HCT116 (cell line): Measurements from ENCODE around the gene MICAL1. TPM values are rescaled to one million over a fixed set of nuclear protein-coding genes. Genes with fewer than 3 reads are reported as not detected.

ENCODE experiments used
- ATAC-seq: fragments of 200-7000 bp; cut with Tn5 transposase; 2 replicates; pipeline ENCODE4 v1.9.1; 2020; ENCODE audit warnings: mild to moderate bottlenecking, moderate library complexity
- BruUV-seq: library from RNA; stranded (reverse); fragments of 400-500 nt; replicated peaks from 2 replicates; lab custom pipeline; 2021; lab: Mats Ljungman, UMichigan
- CTCF ChIA-PET: fragments of 300-600 bp; sonication (Branson Sonifier 250); formaldehyde crosslinking; loops from one replicate; lab custom pipeline; 2021; ENCODE audit warnings: antibody characterized with exemption; lab: Charles Lee
- POLR2A ChIA-PET: fragments of 300-600, 350-600 bp; sonication (Branson Sonifier 250); formaldehyde crosslinking; loops from one replicate; lab custom pipeline; 2021; ENCODE audit warnings: antibody characterized with exemption; lab: Charles Lee
- RAD21 ChIA-PET, 2 experiments: fragments of 300-600 bp; sonication (Branson Sonifier 250); formaldehyde crosslinking; loops; one replicate each; lab custom pipeline; 2023; ENCODE audit warnings: low total read pairs in 2 of 2; ENCODE audit not compliant: uncharacterized antibody in 2 of 2, unreplicated experiment in 2 of 2, low non-redundant PET in 1 of 2; lab: Charles Lee
- DNase-seq: peaks from one replicate; pipeline ENCODE4 v3.0.0-alpha.2; 2010; ENCODE audit warnings: low read depth, low spot score
- H2AFZ ChIP-seq: fragments of 200-600 bp; shearing (Covaris generic), sonication (generic); 2 replicates; pipeline ENCODE4 v1.6.1; 2017; ENCODE audit warnings: low read depth, mixed run types, mixed read lengths, antibody characterized with exemption, low read length; ENCODE audit not compliant: poor library complexity, severe bottlenecking
- H3K27ac ChIP-seq: 2 replicates; pipeline ENCODE4 v1.5.1; 2012; ENCODE audit warnings: low read depth, low read length
- H3K27me3 ChIP-seq: fragments of 200-600 bp; sonication (generic); 2 replicates; pipeline ENCODE4 v1.6.1; 2016; ENCODE audit warnings: mixed run types, low read length, mixed read lengths; ENCODE audit not compliant: insufficient read depth
- H3K36me3 ChIP-seq, 2 experiments: fragments of 200-500 bp in 1 of 2; fragments of 200-600 bp in 1 of 2; sonication (Bioruptor generic) in 1 of 2; sonication (generic) in 1 of 2; 2 replicates each; pipeline versions ENCODE4 v1.5.1 to v1.6.1; 2014 to 2016; ENCODE audit warnings: low read length in 2 of 2, inconsistent platforms in 1 of 2, mixed read lengths in 1 of 2, mixed run types in 1 of 2; ENCODE audit not compliant: insufficient read depth in 2 of 2, control insufficient read depth in 1 of 2
- H3K4me1 ChIP-seq, 2 experiments: fragments of 200-600 bp in 1 of 2; sonication (generic) in 1 of 2; 2 replicates each; pipeline versions ENCODE4 v1.5.1 to v1.6.1; 2012 to 2017; ENCODE audit warnings: low read length in 2 of 2, inconsistent platforms in 1 of 2, mild to moderate bottlenecking in 1 of 2, mixed read lengths in 1 of 2, mixed run types in 1 of 2, moderate library complexity in 1 of 2; ENCODE audit not compliant: insufficient read depth in 2 of 2, control insufficient read depth in 1 of 2
- H3K4me2 ChIP-seq: fragments of 200-600 bp; sonication (generic); 2 replicates; pipeline ENCODE4 v1.6.1; 2017; ENCODE audit warnings: mixed run types, low read length, mixed read lengths
- H3K4me3 ChIP-seq, 2 experiments: fragments of 200-600 bp in 1 of 2; sonication (generic) in 1 of 2; replicated peaks in 1 of 2; 2 replicates each; pipeline ENCODE4 v1.5.1; 2011 to 2016; ENCODE audit warnings: low read length in 2 of 2, control low read depth in 1 of 2, low read depth in 1 of 2, mild to moderate bottlenecking in 1 of 2, mixed read lengths in 1 of 2, mixed run types in 1 of 2
- H3K79me2 ChIP-seq: fragments of 200-600 bp; sonication (generic); 2 replicates; pipeline ENCODE4 v1.6.1; 2017; ENCODE audit warnings: mild to moderate bottlenecking, mixed run types, low read length, moderate library complexity, mixed read lengths; ENCODE audit not compliant: insufficient read depth
- H3K9ac ChIP-seq: fragments of 200-600 bp; sonication (generic); 2 replicates; pipeline ENCODE4 v1.6.1; 2016; ENCODE audit warnings: low read length, mixed read lengths
- H3K9me2 ChIP-seq: fragments of 200-600 bp; sonication (generic), shearing (Covaris generic); 2 replicates; pipeline ENCODE4 v1.6.1; 2017; ENCODE audit warnings: mixed run types, mild to moderate bottlenecking, moderate library complexity; ENCODE audit not compliant: insufficient read depth
- H3K9me3 ChIP-seq, 2 experiments: fragments of 200-500 bp in 1 of 2; fragments of 200-600 bp in 1 of 2; sonication (Bioruptor generic) in 1 of 2; sonication (generic) in 1 of 2; 2 replicates each; pipeline ENCODE4 v1.6.1; 2014 to 2017; ENCODE audit warnings: low read length in 2 of 2, mixed read lengths in 2 of 2, inconsistent platforms in 1 of 2, low read depth in 1 of 2, mild to moderate bottlenecking in 1 of 2, mixed run types in 1 of 2, moderate library complexity in 1 of 2; ENCODE audit not compliant: control insufficient read depth in 1 of 2, insufficient read depth in 1 of 2
- H4K20me1 ChIP-seq: fragments of 200-600 bp; sonication (generic), shearing (Covaris generic); 2 replicates; pipeline ENCODE4 v1.6.1; 2017; ENCODE audit warnings: mixed run types, mild to moderate bottlenecking, moderate library complexity; ENCODE audit not compliant: insufficient read depth
- CBX3 ChIP-seq: IDR thresholded peaks from 2 replicates; pipeline ENCODE4 v1.6.1; 2012; ENCODE audit warnings: low read depth
- EGR1 ChIP-seq: IDR thresholded peaks from 2 replicates; pipeline ENCODE4 v1.6.1; 2012; ENCODE audit warnings: low read depth
- ELF1 ChIP-seq: IDR thresholded peaks from 2 replicates; pipeline ENCODE4 v1.6.1; 2012; ENCODE audit warnings: low read depth, borderline replicate concordance
- EZH2 ChIP-seq: fragments of 200-600 bp; sonication (generic); IDR thresholded peaks from 2 replicates; pipeline ENCODE4 v1.6.1; 2017; ENCODE audit warnings: antibody characterized with exemption, mixed run types
- EZH2phosphoT487 ChIP-seq: fragments of 200-600 bp; IDR thresholded peaks from 2 replicates; pipeline ENCODE4 v1.6.1; 2018; ENCODE audit warnings: antibody characterized with exemption, borderline replicate concordance
- FOSL1 ChIP-seq: IDR thresholded peaks from 2 replicates; pipeline ENCODE4 v1.6.1; 2012; ENCODE audit warnings: low read depth
- JUND ChIP-seq: IDR thresholded peaks from 2 replicates; pipeline ENCODE4 v1.6.1; 2012
- POLR2A ChIP-seq: IDR thresholded peaks from 2 replicates; pipeline ENCODE4 v1.7.0; 2011; ENCODE audit warnings: borderline replicate concordance; ENCODE audit not compliant: insufficient read depth, insufficient read length; ENCODE audit errors: extremely low read depth
- POLR2AphosphoS5 ChIP-seq: IDR thresholded peaks from 2 replicates; pipeline ENCODE4 v1.6.1; 2011; ENCODE audit warnings: mild to moderate bottlenecking, low read depth, low read length, moderate library complexity
- SIN3A ChIP-seq: IDR thresholded peaks from 2 replicates; pipeline ENCODE4 v1.6.1; 2012; ENCODE audit warnings: low read depth
- SP1 ChIP-seq: IDR thresholded peaks from 2 replicates; pipeline ENCODE4 v1.6.1; 2012; ENCODE audit warnings: low read depth
- TCF7L2 ChIP-seq: IDR thresholded peaks from 2 replicates; pipeline ENCODE4 v1.7.0; 2011; ENCODE audit warnings: borderline replicate concordance, inconsistent platforms; ENCODE audit not compliant: insufficient read depth, insufficient read length; ENCODE audit errors: extremely low read depth
- YY1 ChIP-seq: IDR thresholded peaks from 2 replicates; pipeline ENCODE4 v1.6.1; 2011; ENCODE audit warnings: low read length, low read depth, moderate library complexity, mild to moderate bottlenecking; ENCODE audit not compliant: insufficient replicate concordance; ENCODE audit errors: extremely low read depth
- ZFX ChIP-seq: fragments of 450-650 bp; IDR thresholded peaks from 2 replicates; pipeline ENCODE4 v1.6.1; 2017
- intact Hi-C: fragments of 100-400 bp; cut with micrococcal nuclease; formaldehyde crosslinking; loops from 2 replicates; pipeline ENCODE4 v1.10.0; 2022
- total RNA-seq: library from RNA; stranded (reverse); gene quantifications from one replicate; pipeline ENCODE4 v1.2.1, GENCODE V29; 2021; ENCODE audit not compliant: unreplicated experiment
- TF ChIP-seq, protein P1 (sequence below): IDR thresholded peaks from 2 replicates; pipeline ENCODE4 v1.6.1; 2011; ENCODE audit warnings: mild to moderate bottlenecking, low read length, moderate library complexity; ENCODE audit not compliant: insufficient replicate concordance; ENCODE audit errors: extremely low read depth
- TF ChIP-seq, protein P2 (sequence below): IDR thresholded peaks from 2 replicates; pipeline ENCODE4 v1.6.1; 2012
- TF ChIP-seq, protein P3 (sequence below), 3 experiments: fragments of 200-600 bp in 1 of 3; sonication (generic) in 1 of 3; IDR thresholded peaks in 2 of 3; conservative IDR thresholded peaks in 1 of 3; 2 replicates each; pipeline ENCODE4 v1.5.1; 2012 to 2017; ENCODE audit warnings: low read depth in 2 of 3, low read length in 2 of 3, antibody characterized with exemption in 1 of 3, borderline replicate concordance in 1 of 3, control low read depth in 1 of 3, mild to moderate bottlenecking in 1 of 3, mixed read lengths in 1 of 3, mixed run types in 1 of 3, moderate library complexity in 1 of 3; ENCODE audit not compliant: insufficient read depth in 1 of 3
- TF ChIP-seq, protein P4 (sequence below): IDR thresholded peaks from 2 replicates; pipeline ENCODE4 v1.6.1; 2012; ENCODE audit warnings: low read depth

Gene MICAL1
- total RNA-seq, 1 experiment from 2014 or later = 23.9 TPM

DNA sequence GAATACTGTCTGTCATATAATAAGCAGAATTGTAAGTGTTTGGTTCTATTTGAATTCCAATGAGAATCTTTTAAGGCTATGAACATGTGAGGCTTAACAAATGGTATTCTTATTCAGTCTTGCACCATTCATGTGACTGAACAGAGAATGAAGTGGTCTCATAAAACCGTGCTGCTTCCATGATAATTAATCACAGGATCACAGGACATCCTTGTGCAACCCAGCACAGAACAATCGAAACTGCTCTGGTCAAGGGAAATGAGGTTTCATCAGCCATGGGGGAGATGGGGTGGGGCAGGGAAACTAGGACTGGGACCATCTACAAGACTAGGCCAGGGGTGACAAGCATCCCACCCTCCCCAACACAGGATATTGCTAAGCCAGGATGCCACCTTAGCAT, 21.1 kb downstream of the MICAL1 start:
- intact Hi-C loops = no loop called here
- H3K4me2 ChIP-seq = no peak overlapping the region
- H3K9me3 ChIP-seq = no peaks in the 10 kb centered on the region
- H3K4me1 ChIP-seq = peaks cover 0 to 2% of the 10 kb centered on the region in 2 experiments; a peak in 2 of 4 replicates
- H3K27me3 ChIP-seq = no peaks in the 10 kb centered on the region
- DNase-seq (no peak), ATAC-seq (no peak)
- no peak overlapping the region for H2AFZ ChIP-seq
- ChIA-PET CTCF (interaction anchor here (0.7 kb wide), 1 partner anchor 49 kb away, joined by 4 read pairs; no protein-coding TSS in a partner anchor), POLR2A (no interaction called here), RAD21 (no interaction called here)
- H4K20me1 ChIP-seq = no peaks in the 10 kb centered on the region
- no peak overlapping the region for H3K27ac ChIP-seq
- H3K79me2 ChIP-seq = no peaks in the 10 kb centered on the region
- H3K4me3 ChIP-seq = no peak overlapping the region
- no peaks in the 10 kb centered on the region for H3K9me2 ChIP-seq
- no peak for TF ChIP-seq POLR2AphosphoS5
- TF ChIP-seq, protein P1, sequence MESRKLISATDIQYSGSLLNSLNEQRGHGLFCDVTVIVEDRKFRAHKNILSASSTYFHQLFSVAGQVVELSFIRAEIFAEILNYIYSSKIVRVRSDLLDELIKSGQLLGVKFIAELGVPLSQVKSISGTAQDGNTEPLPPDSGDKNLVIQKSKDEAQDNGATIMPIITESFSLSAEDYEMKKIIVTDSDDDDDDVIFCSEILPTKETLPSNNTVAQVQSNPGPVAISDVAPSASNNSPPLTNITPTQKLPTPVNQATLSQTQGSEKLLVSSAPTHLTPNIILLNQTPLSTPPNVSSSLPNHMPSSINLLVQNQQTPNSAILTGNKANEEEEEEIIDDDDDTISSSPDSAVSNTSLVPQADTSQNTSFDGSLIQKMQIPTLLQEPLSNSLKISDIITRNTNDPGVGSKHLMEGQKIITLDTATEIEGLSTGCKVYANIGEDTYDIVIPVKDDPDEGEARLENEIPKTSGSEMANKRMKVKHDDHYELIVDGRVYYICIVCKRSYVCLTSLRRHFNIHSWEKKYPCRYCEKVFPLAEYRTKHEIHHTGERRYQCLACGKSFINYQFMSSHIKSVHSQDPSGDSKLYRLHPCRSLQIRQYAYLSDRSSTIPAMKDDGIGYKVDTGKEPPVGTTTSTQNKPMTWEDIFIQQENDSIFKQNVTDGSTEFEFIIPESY = no peak
- TF ChIP-seq EZH2phosphoT487 = no peak
- TF ChIP-seq JUND = no peak
- no peak for TF ChIP-seq TCF7L2
- TF ChIP-seq, protein P2, sequence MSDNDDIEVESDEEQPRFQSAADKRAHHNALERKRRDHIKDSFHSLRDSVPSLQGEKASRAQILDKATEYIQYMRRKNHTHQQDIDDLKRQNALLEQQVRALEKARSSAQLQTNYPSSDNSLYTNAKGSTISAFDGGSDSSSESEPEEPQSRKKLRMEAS = no peak
- no peak for TF ChIP-seq EGR1
- TF ChIP-seq POLR2A = no peak
- no peak for TF ChIP-seq SIN3A
- TF ChIP-seq YY1 = no peak
- no peak for TF ChIP-seq CBX3
- no peak for TF ChIP-seq SP1
- TF ChIP-seq FOSL1 = no peak
- TF ChIP-seq EZH2 = no peak
- TF ChIP-seq ZFX = no peak
- TF ChIP-seq ELF1 = no peak
- TF ChIP-seq, protein P3, sequence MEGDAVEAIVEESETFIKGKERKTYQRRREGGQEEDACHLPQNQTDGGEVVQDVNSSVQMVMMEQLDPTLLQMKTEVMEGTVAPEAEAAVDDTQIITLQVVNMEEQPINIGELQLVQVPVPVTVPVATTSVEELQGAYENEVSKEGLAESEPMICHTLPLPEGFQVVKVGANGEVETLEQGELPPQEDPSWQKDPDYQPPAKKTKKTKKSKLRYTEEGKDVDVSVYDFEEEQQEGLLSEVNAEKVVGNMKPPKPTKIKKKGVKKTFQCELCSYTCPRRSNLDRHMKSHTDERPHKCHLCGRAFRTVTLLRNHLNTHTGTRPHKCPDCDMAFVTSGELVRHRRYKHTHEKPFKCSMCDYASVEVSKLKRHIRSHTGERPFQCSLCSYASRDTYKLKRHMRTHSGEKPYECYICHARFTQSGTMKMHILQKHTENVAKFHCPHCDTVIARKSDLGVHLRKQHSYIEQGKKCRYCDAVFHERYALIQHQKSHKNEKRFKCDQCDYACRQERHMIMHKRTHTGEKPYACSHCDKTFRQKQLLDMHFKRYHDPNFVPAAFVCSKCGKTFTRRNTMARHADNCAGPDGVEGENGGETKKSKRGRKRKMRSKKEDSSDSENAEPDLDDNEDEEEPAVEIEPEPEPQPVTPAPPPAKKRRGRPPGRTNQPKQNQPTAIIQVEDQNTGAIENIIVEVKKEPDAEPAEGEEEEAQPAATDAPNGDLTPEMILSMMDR (IDR thresholded peaks at IDR 0.05 in 2 of 3, conservative IDR thresholded peaks at IDR 0.05 in 1 of 3; ENCODE audit: borderline replicate concordance in 1 of 3, insufficient read depth in 1 of 3, low read depth in 2 of 3, low read length in 2 of 3) = no peak
- TF ChIP-seq, protein P4, sequence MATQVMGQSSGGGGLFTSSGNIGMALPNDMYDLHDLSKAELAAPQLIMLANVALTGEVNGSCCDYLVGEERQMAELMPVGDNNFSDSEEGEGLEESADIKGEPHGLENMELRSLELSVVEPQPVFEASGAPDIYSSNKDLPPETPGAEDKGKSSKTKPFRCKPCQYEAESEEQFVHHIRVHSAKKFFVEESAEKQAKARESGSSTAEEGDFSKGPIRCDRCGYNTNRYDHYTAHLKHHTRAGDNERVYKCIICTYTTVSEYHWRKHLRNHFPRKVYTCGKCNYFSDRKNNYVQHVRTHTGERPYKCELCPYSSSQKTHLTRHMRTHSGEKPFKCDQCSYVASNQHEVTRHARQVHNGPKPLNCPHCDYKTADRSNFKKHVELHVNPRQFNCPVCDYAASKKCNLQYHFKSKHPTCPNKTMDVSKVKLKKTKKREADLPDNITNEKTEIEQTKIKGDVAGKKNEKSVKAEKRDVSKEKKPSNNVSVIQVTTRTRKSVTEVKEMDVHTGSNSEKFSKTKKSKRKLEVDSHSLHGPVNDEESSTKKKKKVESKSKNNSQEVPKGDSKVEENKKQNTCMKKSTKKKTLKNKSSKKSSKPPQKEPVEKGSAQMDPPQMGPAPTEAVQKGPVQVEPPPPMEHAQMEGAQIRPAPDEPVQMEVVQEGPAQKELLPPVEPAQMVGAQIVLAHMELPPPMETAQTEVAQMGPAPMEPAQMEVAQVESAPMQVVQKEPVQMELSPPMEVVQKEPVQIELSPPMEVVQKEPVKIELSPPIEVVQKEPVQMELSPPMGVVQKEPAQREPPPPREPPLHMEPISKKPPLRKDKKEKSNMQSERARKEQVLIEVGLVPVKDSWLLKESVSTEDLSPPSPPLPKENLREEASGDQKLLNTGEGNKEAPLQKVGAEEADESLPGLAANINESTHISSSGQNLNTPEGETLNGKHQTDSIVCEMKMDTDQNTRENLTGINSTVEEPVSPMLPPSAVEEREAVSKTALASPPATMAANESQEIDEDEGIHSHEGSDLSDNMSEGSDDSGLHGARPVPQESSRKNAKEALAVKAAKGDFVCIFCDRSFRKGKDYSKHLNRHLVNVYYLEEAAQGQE = no peak
- TF ChIP-seq, all 23 proteins: peak for 0
- H3K9ac ChIP-seq = no peak overlapping the region
- no TSS peak for BruUV-seq
- H3K36me3 ChIP-seq = no peaks in the 10 kb centered on the region
